HL-60/S4 (cell line): Measurements from ENCODE around the gene YPEL3.

Experiments used
- in situ Hi-C: fragments of 300-500 bp; cut with MboI; formaldehyde crosslinking; loops from 2 replicates; pipeline ENCODE4 v1.14.3; 2022; ENCODE audit warnings: low sequenced_read_pairs

Gene YPEL3

GRCh38 chr16:30092373-30093010 lies 3.5 kb downstream of the YPEL3 start:
- in situ Hi-C loops: no loop called here

- in situ Hi-C loops: no loop called here
These were observed 4.3 kb downstream of the YPEL3 start, which contains the start of gene TBX6 for GRCh38 chr16:30091474-30092372. Gene TBX6 (minus strand): TSS chr16:30091924. CDS start chr16:30091193, 731 bp downstream.

GRCh38 chr16:30090610-30091331 lies 5.2 kb downstream of the YPEL3 start:
- in situ Hi-C loops: no loop called here

- in situ Hi-C loops: no loop called here
These were observed 7.0 kb downstream of the YPEL3 start for GRCh38 chr16:30088832-30089624.

GRCh38 chr16:30088237-30088831 lies 7.7 kb downstream of the YPEL3 start:
- in situ Hi-C loops: no loop called here

GRCh38 chr16:30087181-30087898 lies 8.7 kb downstream of the YPEL3 start:
- in situ Hi-C loops: no loop called here

GRCh38 chr16:30086291-30087140 lies 9.5 kb downstream of the YPEL3 start:
- in situ Hi-C loops: no loop called here

GRCh38 chr16:30085820-30086219 lies 10.2 kb downstream of the YPEL3 start:
- in situ Hi-C loops: no loop called here

- in situ Hi-C loops: no loop called here
These were observed 10.8 kb downstream of the YPEL3 start for GRCh38 chr16:30085247-30085646.

- in situ Hi-C loops: no loop called here
These were observed 11.2 kb downstream of the YPEL3 start for GRCh38 chr16:30084816-30085159.

- in situ Hi-C loops: no loop called here
These were observed 11.8 kb downstream of the YPEL3 start for GRCh38 chr16:30084096-30084815.

- in situ Hi-C loops: no loop called here
These were observed 12.6 kb downstream of the YPEL3 start for GRCh38 chr16:30083216-30084055.

GRCh38 chr16:30082545-30083090 lies 13.4 kb downstream of the YPEL3 start:
- in situ Hi-C loops: no loop called here

- in situ Hi-C loops: no loop called here
These were observed 16.5 kb downstream of the YPEL3 start for GRCh38 chr16:30079480-30079879.

- in situ Hi-C loops: no loop called here
These were observed 17.3 kb downstream of the YPEL3 start for GRCh38 chr16:30078744-30079143.

- in situ Hi-C loops: no loop called here
These were observed 18.4 kb downstream of the YPEL3 start for GRCh38 chr16:30077656-30078055.

GRCh38 chr16:30076276-30076791 lies 19.7 kb downstream of the YPEL3 start:
- in situ Hi-C loops: no loop called here
